ENCODE results near the gene GPR35.
"Not testable (repeated sequence)": the region's sequence is repeated elsewhere in the genome, so short reads cannot be mapped to it uniquely, and the experiment has no call there.

GPR35 gene

DNA sequence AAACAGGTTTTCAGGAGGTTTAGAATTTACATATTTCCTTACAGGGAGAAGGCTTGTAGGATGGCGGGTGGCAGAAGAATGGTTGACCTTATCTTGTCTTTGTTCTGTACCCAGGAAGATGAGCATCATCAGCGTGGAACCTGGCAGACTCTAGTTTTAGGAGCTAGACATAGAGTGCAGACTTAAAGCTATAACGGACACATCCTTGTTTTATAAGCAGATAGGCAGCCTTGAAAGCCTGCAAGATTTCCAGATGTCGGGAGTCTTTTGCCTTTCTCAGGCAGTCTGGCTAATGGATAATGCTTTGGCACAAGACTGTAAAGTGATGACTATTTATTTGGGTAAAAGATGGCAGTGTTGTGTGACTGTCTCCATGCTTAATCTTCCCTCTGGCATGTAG, 45.7 kb downstream of the GPR35 start:
- Histone ChIP-seq H3K27me3 (ENCODE audit: control insufficient read depth, low read length) (peaks cover 10% of the 10 kb centered on the region), H3K4me3 (ENCODE audit: low read length) (no peak overlapping the region), H4K20me1 (ENCODE audit: control insufficient read depth, insufficient read depth, low read depth, low read length) (no peaks in the 10 kb centered on the region), H3K4me1 (ENCODE audit: control insufficient read depth, low read length) (no peaks in the 10 kb centered on the region), H3K4me2 (ENCODE audit: low read length) (no peak overlapping the region), H3K9me3 (ENCODE audit: control insufficient read depth, insufficient read depth, low read length) (no peaks in the 10 kb centered on the region), H3K36me3 (ENCODE audit: control insufficient read depth, low read length) (no peaks in the 10 kb centered on the region), H3K27ac (ENCODE audit: low read depth, low read length) (no peak overlapping the region), H3K9me2 (replicated peaks; ENCODE audit: control insufficient read depth, low read length) (no peaks in the 10 kb centered on the region), H3K79me2 (ENCODE audit: control insufficient read depth, low read length) (no peaks in the 10 kb centered on the region), H3F3A (ENCODE audit: control insufficient read depth, insufficient read depth) (no peaks in the 10 kb centered on the region)
- TF ChIP-seq EZH2phosphoT487 (IDR thresholded peaks at IDR 0.05; ENCODE audit: borderline replicate concordance, low read length), result no peak
- TF ChIP-seq, protein P1, sequence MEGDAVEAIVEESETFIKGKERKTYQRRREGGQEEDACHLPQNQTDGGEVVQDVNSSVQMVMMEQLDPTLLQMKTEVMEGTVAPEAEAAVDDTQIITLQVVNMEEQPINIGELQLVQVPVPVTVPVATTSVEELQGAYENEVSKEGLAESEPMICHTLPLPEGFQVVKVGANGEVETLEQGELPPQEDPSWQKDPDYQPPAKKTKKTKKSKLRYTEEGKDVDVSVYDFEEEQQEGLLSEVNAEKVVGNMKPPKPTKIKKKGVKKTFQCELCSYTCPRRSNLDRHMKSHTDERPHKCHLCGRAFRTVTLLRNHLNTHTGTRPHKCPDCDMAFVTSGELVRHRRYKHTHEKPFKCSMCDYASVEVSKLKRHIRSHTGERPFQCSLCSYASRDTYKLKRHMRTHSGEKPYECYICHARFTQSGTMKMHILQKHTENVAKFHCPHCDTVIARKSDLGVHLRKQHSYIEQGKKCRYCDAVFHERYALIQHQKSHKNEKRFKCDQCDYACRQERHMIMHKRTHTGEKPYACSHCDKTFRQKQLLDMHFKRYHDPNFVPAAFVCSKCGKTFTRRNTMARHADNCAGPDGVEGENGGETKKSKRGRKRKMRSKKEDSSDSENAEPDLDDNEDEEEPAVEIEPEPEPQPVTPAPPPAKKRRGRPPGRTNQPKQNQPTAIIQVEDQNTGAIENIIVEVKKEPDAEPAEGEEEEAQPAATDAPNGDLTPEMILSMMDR (IDR thresholded peaks at IDR 0.05; ENCODE audit: low read depth, low read length, poor library complexity, severe bottlenecking), result no peak

DNA sequence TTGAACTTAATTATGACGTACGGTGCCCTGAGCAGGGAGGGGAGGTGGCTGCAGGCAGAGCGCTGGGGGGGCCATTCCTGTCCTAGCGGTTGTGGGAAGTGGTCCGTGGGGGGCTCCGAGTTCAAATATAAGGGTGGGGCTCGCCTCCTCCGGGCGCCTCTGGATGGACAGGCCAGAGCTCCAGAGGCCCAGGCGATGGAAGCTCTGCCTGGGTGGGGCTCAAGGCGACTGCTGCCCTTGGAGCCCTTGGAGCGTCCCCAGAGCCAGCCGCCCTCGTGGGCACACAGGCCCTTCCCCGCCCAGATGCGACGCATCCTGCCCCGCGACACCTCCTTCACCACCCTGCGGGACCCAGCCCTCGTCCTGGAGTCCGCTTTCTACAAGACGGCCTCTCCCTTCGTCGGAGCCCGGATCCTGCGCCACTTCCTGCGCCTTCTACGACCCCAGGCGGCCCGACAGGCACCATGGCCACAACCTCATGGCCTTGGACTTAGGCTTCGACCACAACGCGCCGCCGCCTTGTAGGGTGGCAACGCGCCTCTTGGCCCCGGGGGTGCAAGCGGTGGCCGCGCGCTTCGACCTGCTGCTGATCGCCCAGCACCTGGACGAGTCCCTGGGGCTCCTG, 46.9 kb downstream of the GPR35 start:
- Histone ChIP-seq H3K27ac (ENCODE audit: low read depth, low read length) (no peak overlapping the region), H3K27me3 (ENCODE audit: control insufficient read depth, low read length) (peaks cover 3% of the 10 kb centered on the region), H3K4me3 (ENCODE audit: low read length) (no peak overlapping the region), H3K9me3 (ENCODE audit: control insufficient read depth, insufficient read depth, low read length) (no peaks in the 10 kb centered on the region), H4K20me1 (ENCODE audit: control insufficient read depth, insufficient read depth, low read depth, low read length) (no peaks in the 10 kb centered on the region), H3K79me2 (ENCODE audit: control insufficient read depth, low read length) (no peaks in the 10 kb centered on the region), H3K36me3 (ENCODE audit: control insufficient read depth, low read length) (no peaks in the 10 kb centered on the region), H3F3A (ENCODE audit: control insufficient read depth, insufficient read depth) (no peaks in the 10 kb centered on the region), H3K4me1 (ENCODE audit: control insufficient read depth, low read length) (no peaks in the 10 kb centered on the region), H3K4me2 (ENCODE audit: low read length) (no peak overlapping the region), H3K9me2 (replicated peaks; ENCODE audit: control insufficient read depth, low read length) (no peaks in the 10 kb centered on the region)
- no peak for TF ChIP-seq EZH2phosphoT487 (IDR thresholded peaks at IDR 0.05; ENCODE audit: borderline replicate concordance, low read length)
- TF ChIP-seq, protein P1 (IDR thresholded peaks at IDR 0.05; ENCODE audit: low read depth, low read length, poor library complexity, severe bottlenecking), result no peak

DNA sequence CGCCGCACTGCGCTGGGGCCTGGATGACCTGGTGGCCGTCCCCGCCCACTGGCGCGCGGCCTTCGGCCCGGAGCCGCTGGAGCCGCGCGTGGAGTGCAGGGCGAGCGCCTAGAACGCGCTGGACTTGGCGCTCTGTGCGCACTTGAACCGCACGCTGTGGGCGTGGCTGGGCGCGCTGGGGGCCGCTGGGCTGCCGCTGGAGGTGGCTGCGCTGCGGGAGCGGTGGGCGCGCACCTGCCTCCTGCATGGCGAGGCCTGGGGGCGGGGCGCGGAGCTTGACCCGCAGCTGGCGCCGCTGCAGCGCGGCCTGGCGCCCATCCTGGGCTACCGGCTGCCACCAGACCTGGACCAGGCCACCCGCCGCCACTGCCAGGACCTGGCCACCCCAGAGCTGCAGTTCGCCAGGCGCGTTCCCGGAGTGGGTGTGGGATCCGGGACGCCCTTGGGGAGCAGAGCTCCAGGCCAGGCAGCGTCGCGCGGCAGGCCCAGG, 47.5 kb downstream of the GPR35 start:
- no peak for TF ChIP-seq EZH2phosphoT487 (IDR thresholded peaks at IDR 0.05; ENCODE audit: borderline replicate concordance, low read length)
- H3K4me2 ChIP-seq (ENCODE audit: low read length), result no peak overlapping the region
- no peaks in the 10 kb centered on the region for H3K27me3 ChIP-seq (ENCODE audit: control insufficient read depth, low read length)

DNA sequence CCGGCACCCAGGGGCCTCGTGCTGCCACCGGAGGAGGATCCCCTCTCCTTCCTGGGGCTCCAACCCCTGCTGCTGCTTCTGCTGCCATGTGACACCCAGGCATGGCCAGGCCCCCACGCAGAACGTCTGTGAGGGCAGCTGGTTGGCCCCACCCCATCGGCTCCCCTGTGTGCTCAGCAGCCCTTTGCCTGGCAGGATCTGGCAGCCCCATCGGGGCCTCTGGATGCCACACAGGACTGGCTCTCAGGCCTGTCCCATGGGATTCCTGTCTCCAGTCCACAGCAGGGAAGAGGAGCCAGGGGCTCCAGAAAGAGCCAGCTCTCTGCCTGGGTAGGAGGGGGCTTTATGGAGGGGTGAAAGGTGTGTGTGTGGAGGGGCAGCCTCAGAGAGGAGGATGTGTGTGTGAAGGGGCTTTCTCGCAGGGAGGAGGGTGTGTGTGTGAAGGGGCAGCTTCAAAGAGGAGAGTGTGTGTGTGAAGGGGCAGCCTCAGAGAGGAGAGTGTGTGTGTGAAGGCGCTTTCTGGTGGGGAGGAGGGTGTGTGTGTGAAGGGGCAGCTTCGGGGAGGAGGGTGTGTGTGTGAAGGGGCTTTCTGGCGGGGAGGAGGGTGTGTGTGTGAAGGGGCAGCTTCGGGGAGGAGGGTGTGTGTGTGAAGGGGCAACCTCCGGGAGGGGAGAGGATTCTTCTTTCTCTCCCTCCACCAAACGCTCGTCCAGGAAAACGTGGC, 49.3 kb downstream of the GPR35 start:
- H3K27ac ChIP-seq (ENCODE audit: low read depth, low read length); H3K4me2 ChIP-seq (ENCODE audit: low read length); H3K9me2 ChIP-seq (replicated peaks; ENCODE audit: control insufficient read depth, low read length); H3K4me1 ChIP-seq (ENCODE audit: control insufficient read depth, low read length); H3K9me3 ChIP-seq (ENCODE audit: control insufficient read depth, insufficient read depth, low read length); H3K36me3 ChIP-seq (ENCODE audit: control insufficient read depth, low read length); H3K4me3 ChIP-seq (ENCODE audit: low read length); H3F3A ChIP-seq (ENCODE audit: control insufficient read depth, insufficient read depth); H3K27me3 ChIP-seq (ENCODE audit: control insufficient read depth, low read length); H4K20me1 ChIP-seq (ENCODE audit: control insufficient read depth, insufficient read depth, low read depth, low read length); H3K79me2 ChIP-seq (ENCODE audit: control insufficient read depth, low read length): not testable (repeated sequence)

More for the DNA sequence above, 47.5 kb downstream of the GPR35 start:
- no peak overlapping the region for H3K27ac ChIP-seq (ENCODE audit: low read depth, low read length)
- H3K79me2 ChIP-seq (ENCODE audit: control insufficient read depth, low read length), result no peaks in the 10 kb centered on the region
- no peaks in the 10 kb centered on the region for H3K4me1 ChIP-seq (ENCODE audit: control insufficient read depth, low read length)
- H3F3A ChIP-seq (ENCODE audit: control insufficient read depth, insufficient read depth), result no peaks in the 10 kb centered on the region
- no peaks in the 10 kb centered on the region for H3K36me3 ChIP-seq (ENCODE audit: control insufficient read depth, low read length)
- H4K20me1 ChIP-seq (ENCODE audit: control insufficient read depth, insufficient read depth, low read depth, low read length), result no peaks in the 10 kb centered on the region
- no peak overlapping the region for H3K4me3 ChIP-seq (ENCODE audit: low read length)
- no peaks in the 10 kb centered on the region for H3K9me2 ChIP-seq (replicated peaks; ENCODE audit: control insufficient read depth, low read length)
- H3K9me3 ChIP-seq (ENCODE audit: control insufficient read depth, insufficient read depth, low read length), result no peaks in the 10 kb centered on the region

DNA sequence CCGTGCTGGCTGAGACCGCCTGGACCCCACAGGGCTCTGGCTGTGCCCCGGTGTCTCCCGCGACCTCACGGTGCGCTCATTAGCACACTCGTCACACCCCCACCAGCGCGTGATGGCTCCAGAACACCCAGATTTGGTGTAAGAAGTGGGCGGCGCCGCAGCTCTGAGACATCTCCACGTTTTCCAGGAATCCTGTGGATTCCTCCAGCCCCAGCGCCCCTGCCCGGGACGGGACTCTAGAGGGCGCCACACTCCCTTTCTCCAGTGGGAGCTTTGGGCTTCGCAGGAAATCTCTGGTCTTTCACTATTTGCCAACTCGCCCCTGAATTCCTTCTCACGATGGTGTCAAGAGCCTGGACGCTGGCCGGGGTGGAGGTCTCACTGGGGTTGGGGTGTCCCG, 50.1 kb downstream of the GPR35 start:
- not testable (repeated sequence) for H3K9me2 ChIP-seq (replicated peaks; ENCODE audit: control insufficient read depth, low read length)

DNA sequence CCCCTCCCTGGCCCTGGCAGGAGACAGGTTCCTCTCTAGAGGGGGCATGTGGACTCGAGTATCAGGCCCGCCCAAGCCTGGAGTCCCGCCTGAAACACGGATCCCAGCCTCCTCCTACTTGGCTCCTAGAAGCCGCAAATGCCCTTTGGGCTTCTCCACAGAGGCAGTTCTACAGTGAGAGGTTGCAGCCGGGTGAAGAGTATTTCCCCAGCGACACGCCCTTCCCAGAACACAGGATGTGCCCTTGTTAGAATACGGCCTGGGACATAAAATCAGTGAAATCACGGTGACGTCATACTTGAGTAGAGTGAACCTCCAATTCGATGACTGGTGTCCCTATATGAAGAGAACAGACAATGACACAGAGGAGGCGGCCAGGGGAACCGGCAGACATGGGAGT, 52.8 kb downstream of the GPR35 start:
- H3K27me3 ChIP-seq (ENCODE audit: control insufficient read depth, low read length); H3K9me3 ChIP-seq (ENCODE audit: control insufficient read depth, insufficient read depth, low read length); H3K36me3 ChIP-seq (ENCODE audit: control insufficient read depth, low read length); H3K79me2 ChIP-seq (ENCODE audit: control insufficient read depth, low read length); H4K20me1 ChIP-seq (ENCODE audit: control insufficient read depth, insufficient read depth, low read depth, low read length); H3K27ac ChIP-seq (ENCODE audit: low read depth, low read length); H3F3A ChIP-seq (ENCODE audit: control insufficient read depth, insufficient read depth); H3K9me2 ChIP-seq (replicated peaks; ENCODE audit: control insufficient read depth, low read length); H3K4me2 ChIP-seq (ENCODE audit: low read length); H3K4me3 ChIP-seq (ENCODE audit: low read length); H3K4me1 ChIP-seq (ENCODE audit: control insufficient read depth, low read length): not testable (repeated sequence)

More for the DNA sequence above, 50.1 kb downstream of the GPR35 start:
- H3K4me1 ChIP-seq (ENCODE audit: control insufficient read depth, low read length); H3K79me2 ChIP-seq (ENCODE audit: control insufficient read depth, low read length); H3F3A ChIP-seq (ENCODE audit: control insufficient read depth, insufficient read depth); H3K27ac ChIP-seq (ENCODE audit: low read depth, low read length); H3K4me2 ChIP-seq (ENCODE audit: low read length); H3K4me3 ChIP-seq (ENCODE audit: low read length); H3K36me3 ChIP-seq (ENCODE audit: control insufficient read depth, low read length); H3K27me3 ChIP-seq (ENCODE audit: control insufficient read depth, low read length); H3K9me3 ChIP-seq (ENCODE audit: control insufficient read depth, insufficient read depth, low read length); H4K20me1 ChIP-seq (ENCODE audit: control insufficient read depth, insufficient read depth, low read depth, low read length): not testable (repeated sequence)

All from DOHH2 (cell line).